BLaER1 (cell line): ENCODE data around the gene CHN2.

Experiments
- H3K27ac ChIP-seq: shearing (Covaris generic); formaldehyde crosslinking; 2 replicates; pipeline ENCODE4 v1.8.1; 2022
- H3K27me3 ChIP-seq: shearing (Covaris generic); formaldehyde crosslinking; 2 replicates; pipeline ENCODE4 v1.8.1; 2022
- H3K36me3 ChIP-seq: shearing (Covaris generic); formaldehyde crosslinking; 2 replicates; pipeline ENCODE4 v1.8.1; 2022
- H3K4me1 ChIP-seq: shearing (Covaris generic); formaldehyde crosslinking; 2 replicates; pipeline ENCODE4 v1.8.1; 2022
- H3K4me2 ChIP-seq: shearing (Covaris generic); formaldehyde crosslinking; 2 replicates; pipeline ENCODE4 v1.8.1; 2022
- H3K4me3 ChIP-seq: shearing (Covaris generic); formaldehyde crosslinking; 2 replicates; pipeline ENCODE4 v1.8.1; 2022
- H3K9ac ChIP-seq: shearing (Covaris generic); formaldehyde crosslinking; 2 replicates; pipeline ENCODE4 v1.8.1; 2022
- H3K9me3 ChIP-seq: shearing (Covaris generic); formaldehyde crosslinking; 2 replicates; pipeline ENCODE4 v1.8.1; 2022
- H4K20me1 ChIP-seq: shearing (Covaris generic); formaldehyde crosslinking; 2 replicates; pipeline ENCODE4 v1.8.1; 2022
- Cebpa-rat ChIP-seq: shearing (Covaris generic); IDR thresholded peaks from 2 replicates; pipeline ENCODE4 v1.8.1; 2022

The CHN2 gene

DNA sequence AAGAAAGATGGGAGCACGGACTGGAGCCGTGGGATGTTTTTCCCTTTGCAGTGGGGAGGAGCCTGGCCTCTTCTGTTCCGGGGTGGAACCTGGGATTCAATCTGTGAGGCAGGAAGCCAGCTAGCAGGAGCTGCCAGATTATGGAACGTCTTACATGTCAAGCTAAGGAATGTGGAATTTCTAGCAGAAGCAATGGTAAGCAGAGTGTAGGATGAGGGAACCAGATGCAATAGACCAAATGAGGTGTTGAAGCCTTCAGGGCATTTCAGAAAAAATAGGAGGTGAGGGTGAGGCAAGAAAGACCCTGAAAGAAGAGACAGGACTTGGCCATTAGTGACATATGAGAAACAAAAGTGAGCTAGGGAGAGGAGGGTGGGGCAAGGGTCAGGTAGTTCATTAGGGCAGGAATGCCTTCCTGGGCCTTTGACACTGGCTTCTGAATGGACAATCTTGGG is 105.5 kb downstream of the CHN2 start:
- no peak overlapping the region for H3K4me3 ChIP-seq
- TF ChIP-seq Cebpa-rat: no peak
- H3K9ac ChIP-seq: no peak overlapping the region
- no peaks in the 10 kb centered on the region for H3K4me1 ChIP-seq
- H3K9me3 ChIP-seq: no peaks in the 10 kb centered on the region
- no peaks in the 10 kb centered on the region for H3K27me3 ChIP-seq
- H3K4me2 ChIP-seq: no peak overlapping the region
- no peak overlapping the region for H3K27ac ChIP-seq
- no peaks in the 10 kb centered on the region for H4K20me1 ChIP-seq
- no peaks in the 10 kb centered on the region for H3K36me3 ChIP-seq

DNA sequence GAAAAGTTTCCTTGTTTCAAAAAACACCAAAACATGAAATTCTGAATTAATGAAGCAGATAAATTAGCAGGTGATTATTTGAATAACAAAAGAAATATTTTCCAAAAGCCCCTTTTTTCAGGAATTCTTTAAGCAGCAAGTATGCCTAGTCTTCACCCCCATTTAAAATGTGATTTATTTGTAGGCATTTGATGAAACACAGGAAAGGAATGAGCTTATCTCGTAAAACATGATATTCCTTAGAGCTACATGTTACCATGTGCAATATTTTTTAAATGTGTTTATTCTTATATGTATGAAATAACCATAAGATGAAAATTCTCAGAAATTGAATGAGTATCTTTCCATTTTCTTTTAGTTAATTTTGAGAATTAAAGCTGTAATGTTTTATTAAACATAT is 106.1 kb downstream of the CHN2 start:
- H3K36me3 ChIP-seq: no peaks in the 10 kb centered on the region
- H3K4me3 ChIP-seq: no peak overlapping the region
- H3K9ac ChIP-seq: no peak overlapping the region
- no peak overlapping the region for H3K4me2 ChIP-seq
- no peaks in the 10 kb centered on the region for H3K27me3 ChIP-seq
- H3K9me3 ChIP-seq: no peaks in the 10 kb centered on the region
- H3K27ac ChIP-seq: no peak overlapping the region
- no peaks in the 10 kb centered on the region for H4K20me1 ChIP-seq
- no peak for TF ChIP-seq Cebpa-rat
- no peaks in the 10 kb centered on the region for H3K4me1 ChIP-seq

DNA sequence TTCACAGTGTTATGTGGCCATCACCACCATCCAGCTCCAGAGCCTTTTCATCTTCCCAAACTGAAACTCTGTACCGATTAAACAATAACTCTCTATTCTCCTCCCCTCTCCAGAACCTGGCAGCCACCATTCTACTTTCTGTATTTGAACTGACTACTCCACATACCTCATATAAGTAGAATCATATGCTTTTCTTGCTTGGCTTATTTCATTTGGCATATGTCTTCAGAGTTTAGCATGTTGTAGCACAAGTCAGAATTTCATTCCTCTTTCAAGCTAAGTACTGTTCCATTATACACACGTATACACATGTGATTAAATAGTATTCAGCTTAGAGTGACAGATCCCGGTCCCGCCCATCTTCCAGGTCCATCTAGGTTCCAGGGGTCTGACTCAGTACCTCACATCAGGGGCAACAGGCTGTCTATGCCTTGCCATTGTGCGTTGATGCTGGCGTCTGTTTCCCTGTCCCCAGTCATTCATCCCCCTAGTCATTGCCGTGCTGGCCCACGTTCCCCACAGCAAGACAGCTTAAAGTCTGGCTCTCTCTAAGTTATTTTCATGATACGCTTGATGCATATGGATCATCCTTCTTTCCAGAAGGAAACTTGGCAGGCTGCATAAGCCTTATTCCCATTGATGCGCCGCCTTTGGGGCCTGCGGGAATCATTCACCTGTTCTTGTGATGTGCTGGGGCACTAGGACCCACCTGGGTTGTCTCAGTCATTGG is 108.3 kb downstream of the CHN2 start:
- Histone ChIP-seq H3K4me2 (no peak overlapping the region), H3K9me3 (no peaks in the 10 kb centered on the region), H3K27me3 (no peaks in the 10 kb centered on the region), H3K27ac (no peak overlapping the region), H3K4me3 (no peak overlapping the region), H3K36me3 (no peaks in the 10 kb centered on the region), H3K9ac (no peak overlapping the region), H3K4me1 (no peaks in the 10 kb centered on the region), H4K20me1 (no peaks in the 10 kb centered on the region)
- TF ChIP-seq Cebpa-rat: no peak

DNA sequence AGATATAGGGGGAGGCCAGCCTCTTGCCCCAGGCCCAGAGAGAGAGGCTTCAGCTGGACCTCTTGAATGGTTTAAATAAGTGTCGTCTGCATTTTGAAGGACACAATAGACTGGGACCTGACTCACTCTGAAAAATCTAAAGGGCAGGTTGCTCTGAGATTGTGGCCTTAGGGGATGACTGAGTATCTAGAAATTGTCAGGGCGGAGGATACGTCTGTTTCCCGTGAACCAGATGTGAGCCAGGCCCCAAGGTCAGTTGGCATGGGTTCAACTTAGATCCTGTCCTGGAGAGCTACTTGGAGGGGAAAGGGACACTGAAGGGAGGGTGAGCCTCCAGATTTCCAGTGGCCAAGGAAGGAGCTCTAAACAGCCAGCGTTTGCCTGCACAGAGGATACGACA is 110.2 kb downstream of the CHN2 start:
- no peaks in the 10 kb centered on the region for H3K4me1 ChIP-seq
- no peak overlapping the region for H3K4me3 ChIP-seq
- no peaks in the 10 kb centered on the region; the same call in 1 of the 2 replicates for H3K9me3 ChIP-seq
- no peak for TF ChIP-seq Cebpa-rat
- H3K9ac ChIP-seq: no peak overlapping the region
- no peak overlapping the region for H3K4me2 ChIP-seq
- H3K27ac ChIP-seq: no peak overlapping the region
- no peaks in the 10 kb centered on the region for H3K36me3 ChIP-seq
- H4K20me1 ChIP-seq: no peaks in the 10 kb centered on the region
- no peaks in the 10 kb centered on the region for H3K27me3 ChIP-seq

DNA sequence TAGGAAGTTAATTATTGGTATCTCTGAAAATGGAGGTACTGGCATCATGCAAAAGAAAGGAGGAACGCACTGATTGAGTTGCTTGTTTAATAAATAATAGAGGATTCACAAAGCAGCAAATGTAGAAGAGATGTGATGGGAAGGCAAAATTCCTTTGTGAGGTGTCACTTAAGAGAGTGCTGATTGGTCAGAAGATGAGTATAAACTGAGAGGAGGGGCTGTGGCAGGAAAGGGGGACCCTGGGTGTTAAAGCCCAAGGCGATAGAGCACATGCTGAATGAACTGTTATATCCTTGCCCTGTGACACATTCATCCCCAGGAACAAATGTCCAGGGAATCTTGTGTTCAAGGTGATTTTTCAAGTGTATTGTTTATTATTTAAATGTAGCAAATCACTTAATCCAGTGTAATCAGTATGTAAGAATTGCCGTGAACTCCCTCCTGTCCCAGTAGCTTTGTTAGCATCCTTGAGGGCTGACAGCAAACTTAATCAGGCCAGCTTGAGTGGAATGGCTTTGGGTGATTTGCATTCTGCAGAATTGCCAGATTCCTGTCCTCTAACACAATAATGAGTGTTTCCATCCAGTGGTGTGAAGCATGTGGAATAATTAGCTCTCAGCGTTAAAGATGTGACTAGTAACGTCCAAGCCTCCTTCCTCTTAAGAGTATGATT is 111.9 kb downstream of the CHN2 start:
- no peaks in the 10 kb centered on the region for H3K27me3 ChIP-seq
- peaks cover 9% of the 10 kb centered on the region for H3K9me3 ChIP-seq
- H4K20me1 ChIP-seq: no peaks in the 10 kb centered on the region
- TF ChIP-seq Cebpa-rat: no peak
- no peaks in the 10 kb centered on the region for H3K36me3 ChIP-seq
- H3K4me2 ChIP-seq: no peak overlapping the region
- H3K4me3 ChIP-seq: no peak overlapping the region
- H3K27ac ChIP-seq: no peak overlapping the region
- no peaks in the 10 kb centered on the region for H3K4me1 ChIP-seq
- H3K9ac ChIP-seq: no peak overlapping the region

DNA sequence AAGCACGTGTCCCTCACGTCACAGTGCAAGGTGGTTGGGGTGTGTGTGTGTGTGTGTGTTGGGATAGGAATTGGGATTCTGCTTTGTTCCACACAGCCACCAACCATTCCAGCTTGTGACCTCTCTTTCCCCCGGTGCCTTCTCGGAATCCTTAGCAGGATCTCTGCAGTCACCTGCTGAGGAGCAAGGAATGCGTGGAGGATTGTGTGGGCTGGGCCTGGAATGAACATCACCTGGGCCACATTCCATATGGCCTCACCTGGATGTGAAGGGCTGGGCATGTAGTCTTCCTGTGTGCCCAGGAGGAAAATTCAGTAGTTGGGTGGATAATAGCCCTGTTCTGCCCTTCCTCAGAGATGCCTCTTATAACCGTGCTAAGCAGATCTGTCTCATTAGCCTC is 113.8 kb downstream of the CHN2 start:
- H4K20me1 ChIP-seq: no peaks in the 10 kb centered on the region
- no peak overlapping the region for H3K9ac ChIP-seq
- no peak overlapping the region for H3K27ac ChIP-seq
- H3K9me3 ChIP-seq: peaks cover 9% of the 10 kb centered on the region
- H3K27me3 ChIP-seq: no peaks in the 10 kb centered on the region
- no peaks in the 10 kb centered on the region for H3K4me1 ChIP-seq
- no peak overlapping the region for H3K4me3 ChIP-seq
- H3K36me3 ChIP-seq: no peaks in the 10 kb centered on the region
- H3K4me2 ChIP-seq: no peak overlapping the region
- TF ChIP-seq Cebpa-rat: no peak

DNA sequence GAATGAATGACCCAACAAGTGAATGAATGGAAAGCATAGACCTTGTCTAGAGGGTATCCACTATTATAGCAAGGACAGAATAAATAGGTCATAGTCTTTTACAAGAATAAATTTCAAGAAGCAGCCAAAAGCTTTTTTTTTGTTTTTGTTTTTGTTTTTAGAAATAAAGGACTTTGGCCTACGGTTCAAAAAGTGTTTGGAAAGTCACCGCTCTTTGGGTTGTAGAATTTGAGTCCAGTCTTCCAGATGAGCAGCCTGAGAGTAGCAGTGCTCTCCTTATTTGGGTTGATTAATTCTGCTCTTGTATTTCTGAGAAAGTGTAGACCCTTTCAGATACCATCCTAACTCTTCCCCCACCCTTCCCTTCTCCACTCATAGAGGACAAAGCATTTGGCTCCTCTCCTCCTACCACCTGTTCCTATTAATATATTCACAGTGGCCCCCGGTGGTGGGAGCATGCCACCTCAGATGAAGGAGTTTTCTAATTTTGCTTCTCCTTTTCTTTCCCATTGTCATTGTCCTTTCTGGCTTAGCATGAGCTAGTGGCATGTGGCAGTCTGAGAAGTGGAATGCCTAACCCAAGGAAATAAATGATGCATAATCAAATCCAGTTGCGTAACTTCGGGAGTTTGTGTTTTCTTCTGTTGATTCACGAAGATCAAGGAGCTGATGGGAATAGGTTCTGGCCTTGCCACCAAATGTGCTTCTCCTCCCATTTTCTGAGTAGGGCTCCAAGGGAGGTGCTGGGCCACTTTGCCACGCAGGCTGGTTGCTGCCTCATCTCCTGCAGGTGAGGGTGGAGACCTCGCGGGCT is 114.7 kb downstream of the CHN2 start:
- H3K36me3 ChIP-seq: no peaks in the 10 kb centered on the region
- no peaks in the 10 kb centered on the region for H3K27me3 ChIP-seq
- H3K4me3 ChIP-seq: no peak overlapping the region
- no peaks in the 10 kb centered on the region for H4K20me1 ChIP-seq
- no peak overlapping the region for H3K27ac ChIP-seq
- H3K4me2 ChIP-seq: no peak overlapping the region
- no peak overlapping the region for H3K9ac ChIP-seq
- 0 out of 2 replicates have a peak, but pooled peaks have one; percentile 8 for TF ChIP-seq Cebpa-rat
- H3K4me1 ChIP-seq: no peaks in the 10 kb centered on the region
- H3K9me3 ChIP-seq: peaks cover 9% of the 10 kb centered on the region

DNA sequence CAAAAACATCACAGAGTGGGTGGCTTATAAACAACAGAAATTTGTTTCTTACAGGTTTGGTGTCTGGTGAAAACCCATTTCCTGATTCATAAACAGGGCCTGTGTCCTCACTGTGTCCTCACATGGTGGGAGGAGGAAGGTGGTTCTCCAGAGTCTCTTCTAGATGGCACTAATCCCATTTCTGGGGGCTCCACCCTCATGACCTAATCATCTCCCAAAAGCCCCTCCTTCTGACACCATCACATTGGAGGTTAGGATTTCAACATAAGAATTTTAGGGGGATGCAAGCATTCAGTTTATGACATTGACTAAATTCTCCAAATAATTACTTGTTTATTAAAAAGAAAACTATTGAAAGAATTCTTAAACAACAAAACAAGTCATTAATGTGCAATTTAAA is 116.0 kb downstream of the CHN2 start:
- no peak overlapping the region for H3K4me2 ChIP-seq
- no peak for TF ChIP-seq Cebpa-rat
- H3K27ac ChIP-seq: no peak overlapping the region
- H3K27me3 ChIP-seq: no peaks in the 10 kb centered on the region
- no peaks in the 10 kb centered on the region for H3K36me3 ChIP-seq
- H4K20me1 ChIP-seq: no peaks in the 10 kb centered on the region
- no peaks in the 10 kb centered on the region for H3K4me1 ChIP-seq
- no peak overlapping the region for H3K4me3 ChIP-seq
- peaks cover 9% of the 10 kb centered on the region for H3K9me3 ChIP-seq
- no peak overlapping the region for H3K9ac ChIP-seq

DNA sequence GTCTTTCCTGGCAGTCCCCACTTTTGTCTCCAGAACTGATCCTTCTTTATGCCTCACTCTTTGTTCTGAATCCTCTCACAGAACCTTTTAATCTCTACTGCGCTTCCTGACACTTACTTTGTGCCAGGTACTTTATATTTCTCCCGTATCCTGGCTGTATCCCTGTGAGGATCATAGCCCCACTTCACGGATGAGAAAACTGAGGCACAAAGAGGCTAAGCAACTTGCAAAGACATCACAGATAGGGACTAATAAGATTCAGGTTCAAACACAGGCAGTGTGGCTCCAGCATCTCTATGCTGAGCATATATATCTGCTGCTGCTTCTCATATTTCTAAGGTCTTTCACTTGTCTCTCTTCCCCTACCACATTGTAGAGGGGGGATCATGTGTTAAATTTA is 116.7 kb downstream of the CHN2 start:
- no peak for TF ChIP-seq Cebpa-rat
- Histone ChIP-seq H3K9ac (no peak overlapping the region), H3K9me3 (peaks cover 9% of the 10 kb centered on the region), H3K4me1 (no peaks in the 10 kb centered on the region), H3K27ac (no peak overlapping the region), H3K4me3 (no peak overlapping the region), H3K36me3 (no peaks in the 10 kb centered on the region), H3K4me2 (no peak overlapping the region), H3K27me3 (no peaks in the 10 kb centered on the region), H4K20me1 (no peaks in the 10 kb centered on the region)

DNA sequence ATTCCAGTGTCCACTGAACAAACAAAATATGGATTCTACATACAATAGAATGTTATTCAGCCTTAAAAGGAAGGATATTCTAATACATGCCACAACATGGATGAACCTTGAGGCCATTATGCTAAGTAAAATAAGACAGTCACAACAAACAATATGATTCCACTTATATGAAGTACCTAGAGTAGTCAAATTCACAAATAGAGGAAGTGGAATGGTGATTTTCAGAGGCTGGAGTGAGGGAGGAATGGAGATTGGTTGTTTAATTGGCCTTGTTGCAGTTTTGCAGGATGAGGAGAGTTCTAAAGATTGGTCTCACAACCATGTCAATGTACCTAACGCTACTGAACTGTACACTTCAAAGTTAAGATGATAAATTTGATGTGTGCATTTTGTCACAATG is 119.6 kb downstream of the CHN2 start:
- Histone ChIP-seq H3K9ac (no peak overlapping the region), H3K4me1 (peaks cover 12% of the 10 kb centered on the region), H4K20me1 (no peaks in the 10 kb centered on the region), H3K27ac (no peak overlapping the region), H3K4me2 (no peak overlapping the region), H3K27me3 (no peaks in the 10 kb centered on the region), H3K4me3 (no peak overlapping the region), H3K9me3 (peaks cover 9% of the 10 kb centered on the region), H3K36me3 (no peaks in the 10 kb centered on the region)
- no peak for TF ChIP-seq Cebpa-rat
